Motor neuron (in vitro differentiated cells): ENCODE measurements around the gene DDAH1. TPM values are rescaled to one million over a fixed set of nuclear protein-coding genes. Genes with fewer than 3 reads are reported as not detected.
A peak's percentile ranks its signal among the peaks of the same experiment; 100 is the strongest.
"Not testable (repeated sequence)": the region's sequence is repeated elsewhere in the genome, so short reads cannot be mapped to it uniquely, and the experiment has no call there.

Source experiments
- ATAC-seq, 8 experiments: fragments of 200-7000 bp; cut with Tn5 transposase; replicated peaks in 6 of 8; 2 replicates each; pipeline ENCODE4 v1.8.0; 2021; ENCODE audit warnings: mild to moderate bottlenecking in 8 of 8, moderate library complexity in 8 of 8
- H3K27ac ChIP-seq, 2 donors: fragments of 250-450 bp; sonication (Bioruptor Pico); 2 replicates each; pipeline ENCODE4 v1.9.0; 2021; ENCODE audit warnings: antibody characterized with exemption in 2 of 2, mild to moderate bottlenecking in 2 of 2, moderate library complexity in 1 of 2
- H3K4me1 ChIP-seq, 2 donors: fragments of 250-450 bp; sonication (Bioruptor Pico); replicated peaks in 1 of 2; 2 replicates each; pipeline ENCODE4 v1.6.1; 2021; ENCODE audit warnings: antibody characterized with exemption in 2 of 2, mild to moderate bottlenecking in 2 of 2, moderate library complexity in 1 of 2
- H3K4me3 ChIP-seq, 5 donors: fragments of 250-450 bp; sonication (Bioruptor Pico); 2 replicates each; pipeline ENCODE4 v1.9.0; 2021; ENCODE audit warnings: antibody characterized with exemption in 5 of 5, mild to moderate bottlenecking in 5 of 5, moderate library complexity in 4 of 5
- WGBS, 10 experiments: fragments of 450-650 bp; shearing (Covaris generic); methylation state at CpG; one replicate each; pipeline ENCODE4 v1.0.0; 2022; 5-methylcytosine and 5-hydroxymethylcytosine counted together
- in situ Hi-C, 9 experiments: fragments of 400-800 bp; cut with MboI; loops; one replicate each; pipeline ENCODE4 v1.15.0; 2021; ENCODE audit warnings: low sequenced_read_pairs in 9 of 9, low pct_unique_long_range_greater_than_20kb in 2 of 9; ENCODE audit not compliant: unreplicated experiment in 9 of 9
- total RNA-seq, 8 experiments: library from RNA; unstranded; fragments of 300-600 nt; gene quantifications; 2 replicates each; pipeline versions ENCODE4 v1.2.3 to v1.2.4, GENCODE V29; 2022

DDAH1 gene
- total RNA-seq, 8 experiments from 2014 or later = 4.4 to 75.0 (median 20.0) TPM

DNA sequence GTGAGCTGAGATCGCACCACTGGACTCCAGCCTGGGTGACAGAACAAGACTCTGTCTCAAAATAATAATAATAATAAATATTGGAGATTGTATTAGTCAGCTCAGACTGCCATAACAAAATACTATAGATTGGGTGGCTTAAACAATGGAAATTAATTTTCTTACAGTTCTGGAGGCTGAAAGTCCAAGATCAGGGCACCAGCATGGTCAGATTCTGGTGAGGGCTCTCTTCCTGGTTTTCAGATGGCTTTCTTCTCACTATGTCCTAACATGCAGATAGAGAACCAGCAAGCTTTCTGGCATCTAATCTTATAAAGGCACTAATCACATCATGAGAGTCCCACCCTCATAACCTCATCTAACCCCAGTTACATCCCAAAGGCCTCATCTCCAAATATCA is 23.2 kb upstream of the DDAH1 start:
- 100% methylated on average over 1 of the region's 1 CpG; no CpG with 5 or more reads in 6 of the 10 experiments for WGBS, 10 experiments
- ATAC-seq = no peak
- H3K4me1 ChIP-seq = no peaks in the 10 kb centered on the region
- no peak overlapping the region for H3K4me3 ChIP-seq
- H3K27ac ChIP-seq = no peak overlapping the region
- in situ Hi-C loops = loop anchor here in 1 of 9 experiments (25.0 kb wide), 1 partner anchor 176 kb away; no protein-coding TSS in a partner anchor

DNA sequence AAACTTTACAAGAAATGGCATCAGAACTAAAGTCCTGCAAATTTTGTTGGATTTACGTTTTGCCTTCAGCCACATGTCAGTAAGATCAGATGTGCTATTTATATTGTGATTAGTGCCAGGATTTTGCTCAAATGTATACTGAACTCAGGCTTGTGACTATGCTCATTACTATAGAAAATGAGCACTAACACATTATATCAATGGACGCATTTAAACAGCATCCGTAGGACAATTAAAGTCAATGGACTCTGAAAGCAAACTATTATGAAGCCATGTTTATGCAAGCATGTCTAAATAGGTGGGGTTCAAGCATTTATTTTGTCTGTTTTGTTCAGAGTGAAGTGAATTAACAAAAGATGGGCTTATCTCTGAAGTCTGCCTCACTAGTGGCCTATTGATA is 20.6 kb upstream of the DDAH1 start:
- WGBS, 10 experiments = 84 to 100% (median 98%) methylated on average over 2 to 3 of the region's 3 CpGs; no CpG with 5 or more reads in 2 of the 10 experiments
- Histone ChIP-seq H3K4me3 (no peak overlapping the region), H3K27ac (no peak overlapping the region), H3K4me1 (no peaks in the 10 kb centered on the region)
- no peak for ATAC-seq
- in situ Hi-C loops = loop anchor here in 1 of 9 experiments (25.0 kb wide), 1 partner anchor 173 kb away; no protein-coding TSS in a partner anchor

GRCh38 chr1:85484716-85485115 is 19.8 kb upstream of the DDAH1 start:
- 93 to 100% (median 100%) methylated on average over 1 of the region's 1 CpG; no CpG with 5 or more reads in 2 of the 10 experiments for WGBS, 10 experiments

DNA sequence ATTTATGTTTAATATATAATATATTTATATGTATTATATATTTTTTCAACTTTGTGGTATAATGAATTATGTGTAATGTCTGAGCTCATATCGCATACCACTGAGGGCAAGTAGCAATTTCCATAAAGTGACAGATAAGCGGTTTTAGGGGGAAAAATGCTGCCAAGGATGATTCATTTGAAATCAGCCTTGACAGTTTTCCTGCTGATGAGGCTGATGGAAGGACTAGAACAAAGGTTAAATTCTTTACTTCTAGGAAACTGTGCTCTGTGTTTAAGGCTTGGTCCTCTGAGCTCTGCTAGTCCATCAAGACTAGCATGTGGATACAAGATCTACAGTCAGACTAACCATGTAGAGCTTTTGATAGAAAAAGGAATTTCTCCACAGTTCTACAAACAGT is 19.3 kb upstream of the DDAH1 start:
- no peak overlapping the region for H3K4me3 ChIP-seq
- ATAC-seq = no peak
- in situ Hi-C loops = loop anchor here in 1 of 9 experiments (25.0 kb wide), 1 partner anchor 172 kb away; no protein-coding TSS in a partner anchor
- H3K4me1 ChIP-seq = no peaks in the 10 kb centered on the region
- H3K27ac ChIP-seq = no peak overlapping the region
- WGBS, 10 experiments = 38 to 100% (median 90%) methylated on average over 1 to 2 of the region's 2 CpGs; no CpG with 5 or more reads in 1 of the 10 experiments

More at GRCh38 chr1:85484716-85485115, 19.8 kb upstream of the DDAH1 start:
- in situ Hi-C loops = loop anchor here in 1 of 9 experiments (25.0 kb wide), 1 partner anchor 172 kb away; no protein-coding TSS in a partner anchor
- Histone ChIP-seq H3K27ac (no peak overlapping the region), H3K4me3 (no peak overlapping the region), H3K4me1 (no peaks in the 10 kb centered on the region)
- ATAC-seq = no peak

GRCh38 chr1:85481688-85482087 is 16.7 kb upstream of the DDAH1 start:
- WGBS, 10 experiments = 80 to 100% (median 94%) methylated on average over 1 to 3 of the region's 3 CpGs; no CpG with 5 or more reads in 1 of the 10 experiments
- H3K4me3 ChIP-seq = no peak overlapping the region
- no peaks in the 10 kb centered on the region for H3K4me1 ChIP-seq
- ATAC-seq = no peak
- in situ Hi-C loops = loop anchor here in 1 of 9 experiments (25.0 kb wide), 1 partner anchor 169 kb away; no protein-coding TSS in a partner anchor
- no peak overlapping the region for H3K27ac ChIP-seq

GRCh38 chr1:85480566-85480965 is 15.6 kb upstream of the DDAH1 start:
- WGBS, 10 experiments = 75 to 100% (median 94%) methylated on average over 1 to 2 of the region's 2 CpGs; no CpG with 5 or more reads in 1 of the 10 experiments
- H3K4me1 ChIP-seq = no peaks in the 10 kb centered on the region
- H3K4me3 ChIP-seq = no peak overlapping the region
- no peak for ATAC-seq
- H3K27ac ChIP-seq = no peak overlapping the region
- in situ Hi-C loops = loop anchor here in 1 of 9 experiments (25.0 kb wide), 1 partner anchor 168 kb away; no protein-coding TSS in a partner anchor

GRCh38 chr1:85479491-85479890 is 14.5 kb upstream of the DDAH1 start:
- no peak overlapping the region for H3K4me3 ChIP-seq
- H3K27ac ChIP-seq = no peak overlapping the region
- peak in 2 of 8 experiments; percentile 31 to 45 for ATAC-seq
- WGBS, 10 experiments = 50 to 100% (median 88%) methylated on average over 1 of the region's 1 CpG; no CpG with 5 or more reads in 7 of the 10 experiments
- in situ Hi-C loops = loop anchor here in 1 of 9 experiments (25.0 kb wide), 1 partner anchor 167 kb away; no protein-coding TSS in a partner anchor
- no peaks in the 10 kb centered on the region for H3K4me1 ChIP-seq

DNA sequence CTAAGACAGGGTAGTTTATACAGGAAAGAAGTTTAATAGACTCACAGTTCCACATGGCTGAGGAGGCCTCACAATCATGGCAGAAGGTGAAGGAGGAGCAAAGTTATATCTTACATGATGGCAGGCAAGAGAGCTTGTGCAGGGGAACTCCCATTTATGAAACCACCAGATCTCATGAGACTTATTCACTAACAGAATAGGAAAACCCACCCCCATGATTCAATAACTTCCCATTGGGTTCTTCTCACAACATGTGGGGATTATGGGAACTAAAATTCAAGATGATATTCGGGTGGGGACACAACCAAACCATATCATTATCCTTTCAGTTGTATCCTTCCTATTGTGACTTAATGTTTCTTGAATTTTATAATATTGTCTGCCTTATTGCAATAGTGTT is 13.4 kb upstream of the DDAH1 start:
- Histone ChIP-seq H3K4me1 (no peaks in the 10 kb centered on the region), H3K27ac (no peak overlapping the region), H3K4me3 (no peak overlapping the region)
- WGBS, 10 experiments = 33 to 80% (median 60%) methylated on average over 1 of the region's 1 CpG; no CpG with 5 or more reads in 3 of the 10 experiments
- in situ Hi-C loops = loop anchor here in 1 of 9 experiments (25.0 kb wide), 1 partner anchor 166 kb away; no protein-coding TSS in a partner anchor
- ATAC-seq = no peak

- Histone ChIP-seq H3K4me1 (no peaks in the 10 kb centered on the region), H3K4me3 (no peak overlapping the region), H3K27ac (no peak overlapping the region)
- 40 to 96% (median 78%) methylated on average over 1 to 3 of the region's 3 CpGs; no CpG with 5 or more reads in 2 of the 10 experiments for WGBS, 10 experiments
- in situ Hi-C loops = loop anchor here in 1 of 9 experiments (25.0 kb wide), 1 partner anchor 163 kb away; no protein-coding TSS in a partner anchor
- no peak for ATAC-seq
Observed at GRCh38 chr1:85475055-85475454, 10.1 kb upstream of the DDAH1 start.

DNA sequence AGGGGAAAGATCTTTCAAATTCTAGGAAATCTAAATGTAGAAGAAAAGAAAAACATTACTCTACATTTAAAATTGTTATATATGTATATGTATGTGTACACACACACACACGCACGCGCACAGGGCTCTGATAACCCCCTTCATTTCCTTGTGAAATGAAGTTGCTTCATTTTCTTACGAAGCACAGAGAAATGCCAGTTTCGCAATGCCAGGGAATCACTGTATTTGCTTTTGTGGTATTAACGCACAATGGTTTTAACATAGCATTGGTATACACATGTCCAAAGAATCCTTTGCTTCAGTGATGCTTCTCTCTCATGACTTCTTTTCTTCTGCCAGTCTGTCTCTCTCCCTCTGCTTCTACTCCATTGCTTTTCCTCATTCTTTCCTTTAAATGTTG is 8.4 kb upstream of the DDAH1 start:
- Histone ChIP-seq H3K27ac (no peak overlapping the region), H3K4me3 (no peak overlapping the region), H3K4me1 (no peaks in the 10 kb centered on the region)
- no peak for ATAC-seq
- in situ Hi-C loops = no loop called here
- 77 to 100% (median 85%) methylated on average over 1 to 6 of the region's 6 CpGs for WGBS, 10 experiments

- 0 to 27% (median 19%) methylated on average over 1 of the region's 1 CpG; no CpG with 5 or more reads in 6 of the 10 experiments for WGBS, 10 experiments
- no peak for ATAC-seq
- Histone ChIP-seq H3K27ac (no peak overlapping the region), H3K4me1 (no peaks in the 10 kb centered on the region), H3K4me3 (no peak overlapping the region)
- in situ Hi-C loops = no loop called here
Observed at GRCh38 chr1:85471558-85471957, 6.6 kb upstream of the DDAH1 start.

GRCh38 chr1:85470130-85470529 is 5.2 kb upstream of the DDAH1 start:
- ATAC-seq, H3K4me1 ChIP-seq, H3K27ac ChIP-seq, H3K4me3 ChIP-seq, in situ Hi-C loops: not testable (repeated sequence)
- WGBS, 10 experiments = 60 to 100% (median 82%) methylated on average over 1 to 2 of the region's 2 CpGs; no CpG with 5 or more reads in 3 of the 10 experiments

- in situ Hi-C loops = no loop called here
- whole genome bisulfite sequencing, 10 experiments = 56 to 100% (median 92%) methylated on average over 1 to 3 of the region's 3 CpGs; no CpG with 5 or more reads in 2 of the 10 experiments
- Histone ChIP-seq H3K27ac (no peak overlapping the region), H3K4me3 (no peak overlapping the region), H3K4me1 (peaks cover 6 to 7% of the 10 kb centered on the region in 2 donors)
- no peak for ATAC-seq
Observed at GRCh38 chr1:85467929-85468540, 3.1 kb upstream of the DDAH1 start.
